ENCODE results near the gene CFAP45.

The CFAP45 gene

GRCh38 chr1:159896546-159896930 is 3.4 kb downstream of the CFAP45 start:
- no peaks in the 10 kb centered on the region for H3K9me3 ChIP-seq (ENCODE audit: control insufficient read depth, low read length)
- H3K4me1 ChIP-seq (ENCODE audit: control insufficient read depth, insufficient read depth, low read length, poor library complexity, severe bottlenecking): peaks cover 33% of the 10 kb centered on the region
- 77 to 100% methylated on average over 2 to 3 of the region's 3 CpGs for WGBS, 2 experiments (ENCODE audit: insufficient coverage in 2 of 2)
- no peak overlapping the region for H3K27ac ChIP-seq (ENCODE audit: low read depth, low read length, severe bottlenecking)
- no peak overlapping the region for H3K4me3 ChIP-seq (ENCODE audit: extremely low read depth, insufficient read depth, low read length, poor library complexity, severe bottlenecking)
- no peaks in the 10 kb centered on the region for H3K36me3 ChIP-seq (ENCODE audit: control insufficient read depth, insufficient read depth, low read length)

- Histone ChIP-seq H3K4me3 (ENCODE audit: extremely low read depth, insufficient read depth, low read length, poor library complexity, severe bottlenecking) (no peak overlapping the region), H3K9me3 (ENCODE audit: control insufficient read depth, low read length) (no peaks in the 10 kb centered on the region), H3K4me1 (ENCODE audit: control insufficient read depth, insufficient read depth, low read length, poor library complexity, severe bottlenecking) (peaks cover 32% of the 10 kb centered on the region), H3K36me3 (ENCODE audit: control insufficient read depth, insufficient read depth, low read length) (no peaks in the 10 kb centered on the region), H3K27ac (ENCODE audit: low read depth, low read length, severe bottlenecking) (no peak overlapping the region)
- 96% methylated on average over 2 to 4 of the region's 6 CpGs for WGBS, 2 experiments (ENCODE audit: insufficient coverage in 2 of 2)
Observed at GRCh38 chr1:159895836-159896545, 4.0 kb downstream of the CFAP45 start.

- no peaks in the 10 kb centered on the region for H3K9me3 ChIP-seq (ENCODE audit: control insufficient read depth, low read length)
- no peak overlapping the region for H3K4me3 ChIP-seq (ENCODE audit: extremely low read depth, insufficient read depth, low read length, poor library complexity, severe bottlenecking)
- no peaks in the 10 kb centered on the region for H3K36me3 ChIP-seq (ENCODE audit: control insufficient read depth, insufficient read depth, low read length)
- H3K4me1 ChIP-seq (ENCODE audit: control insufficient read depth, insufficient read depth, low read length, poor library complexity, severe bottlenecking): peaks cover 31% of the 10 kb centered on the region
- 100% methylated on average over 2 of the region's 3 CpGs for WGBS, 2 experiments (ENCODE audit: insufficient coverage in 2 of 2)
- no peak overlapping the region for H3K27ac ChIP-seq (ENCODE audit: low read depth, low read length, severe bottlenecking)
Observed at GRCh38 chr1:159895286-159895685, 4.7 kb downstream of the CFAP45 start.

- Histone ChIP-seq H3K4me1 (ENCODE audit: control insufficient read depth, insufficient read depth, low read length, poor library complexity, severe bottlenecking) (peaks cover 41% of the 10 kb centered on the region), H3K9me3 (ENCODE audit: control insufficient read depth, low read length) (no peaks in the 10 kb centered on the region), H3K4me3 (ENCODE audit: extremely low read depth, insufficient read depth, low read length, poor library complexity, severe bottlenecking) (no peak overlapping the region), H3K36me3 (ENCODE audit: control insufficient read depth, insufficient read depth, low read length) (no peaks in the 10 kb centered on the region), H3K27ac (ENCODE audit: low read depth, low read length, severe bottlenecking) (no peak overlapping the region)
- WGBS, 2 experiments (ENCODE audit: insufficient coverage in 2 of 2): 84 to 88% methylated on average over 5 of the region's 5 CpGs
Observed at GRCh38 chr1:159892944-159893343, 7.0 kb downstream of the CFAP45 start.

GRCh38 chr1:159891275-159892157 is 8.4 kb downstream of the CFAP45 start:
- H3K4me3 ChIP-seq (ENCODE audit: extremely low read depth, insufficient read depth, low read length, poor library complexity, severe bottlenecking): no peak overlapping the region
- no peak overlapping the region for H3K27ac ChIP-seq (ENCODE audit: low read depth, low read length, severe bottlenecking)
- 27 to 55% methylated on average over 3 to 5 of the region's 7 CpGs for WGBS, 2 experiments (ENCODE audit: insufficient coverage in 2 of 2)
- H3K9me3 ChIP-seq (ENCODE audit: control insufficient read depth, low read length): no peaks in the 10 kb centered on the region
- peaks cover 38% of the 10 kb centered on the region for H3K4me1 ChIP-seq (ENCODE audit: control insufficient read depth, insufficient read depth, low read length, poor library complexity, severe bottlenecking)
- peaks cover 3% of the 10 kb centered on the region for H3K36me3 ChIP-seq (ENCODE audit: control insufficient read depth, insufficient read depth, low read length)

- peaks cover 28% of the 10 kb centered on the region for H3K4me1 ChIP-seq (ENCODE audit: control insufficient read depth, insufficient read depth, low read length, poor library complexity, severe bottlenecking)
- H3K9me3 ChIP-seq (ENCODE audit: control insufficient read depth, low read length): no peaks in the 10 kb centered on the region
- WGBS, 2 experiments (ENCODE audit: insufficient coverage in 2 of 2): 92 to 100% methylated on average over 4 to 7 of the region's 8 CpGs
- H3K36me3 ChIP-seq (ENCODE audit: control insufficient read depth, insufficient read depth, low read length): peaks cover 3% of the 10 kb centered on the region
- H3K27ac ChIP-seq (ENCODE audit: low read depth, low read length, severe bottlenecking): peak overlapping the region; percentile 88
- H3K4me3 ChIP-seq (ENCODE audit: extremely low read depth, insufficient read depth, low read length, poor library complexity, severe bottlenecking): no peak overlapping the region
Observed at GRCh38 chr1:159890390-159890789, 9.6 kb downstream of the CFAP45 start.

- H3K4me3 ChIP-seq (ENCODE audit: extremely low read depth, insufficient read depth, low read length, poor library complexity, severe bottlenecking): no peak overlapping the region
- peaks cover 28% of the 10 kb centered on the region for H3K4me1 ChIP-seq (ENCODE audit: control insufficient read depth, insufficient read depth, low read length, poor library complexity, severe bottlenecking)
- no peaks in the 10 kb centered on the region for H3K9me3 ChIP-seq (ENCODE audit: control insufficient read depth, low read length)
- H3K27ac ChIP-seq (ENCODE audit: low read depth, low read length, severe bottlenecking): peak overlapping the region; percentile 88
- 70 to 83% methylated on average over 1 of the region's 2 CpGs for WGBS, 2 experiments (ENCODE audit: insufficient coverage in 2 of 2)
- peaks cover 3% of the 10 kb centered on the region for H3K36me3 ChIP-seq (ENCODE audit: control insufficient read depth, insufficient read depth, low read length)
Observed at GRCh38 chr1:159889821-159890252, 10.1 kb downstream of the CFAP45 start.

- peaks cover 26% of the 10 kb centered on the region for H3K4me1 ChIP-seq (ENCODE audit: control insufficient read depth, insufficient read depth, low read length, poor library complexity, severe bottlenecking)
- H3K4me3 ChIP-seq (ENCODE audit: extremely low read depth, insufficient read depth, low read length, poor library complexity, severe bottlenecking): no peak overlapping the region
- no peaks in the 10 kb centered on the region for H3K9me3 ChIP-seq (ENCODE audit: control insufficient read depth, low read length)
- 100% methylated on average over 1 to 2 of the region's 4 CpGs for WGBS, 2 experiments (ENCODE audit: insufficient coverage in 2 of 2)
- peak overlapping the region; percentile 88 for H3K27ac ChIP-seq (ENCODE audit: low read depth, low read length, severe bottlenecking)
- peaks cover 3% of the 10 kb centered on the region for H3K36me3 ChIP-seq (ENCODE audit: control insufficient read depth, insufficient read depth, low read length)
Observed at GRCh38 chr1:159889202-159889601, 10.8 kb downstream of the CFAP45 start.

- whole genome bisulfite sequencing, 2 experiments (ENCODE audit: insufficient coverage in 2 of 2): 83 to 86% methylated on average over 7 to 8 of the region's 8 CpGs
- H3K4me1 ChIP-seq (ENCODE audit: control insufficient read depth, insufficient read depth, low read length, poor library complexity, severe bottlenecking): peaks cover 19% of the 10 kb centered on the region
- H3K4me3 ChIP-seq (ENCODE audit: extremely low read depth, insufficient read depth, low read length, poor library complexity, severe bottlenecking): no peak overlapping the region
- peaks cover 7% of the 10 kb centered on the region for H3K36me3 ChIP-seq (ENCODE audit: control insufficient read depth, insufficient read depth, low read length)
- H3K27ac ChIP-seq (ENCODE audit: low read depth, low read length, severe bottlenecking): no peak overlapping the region
- H3K9me3 ChIP-seq (ENCODE audit: control insufficient read depth, low read length): no peaks in the 10 kb centered on the region
Observed at GRCh38 chr1:159884296-159884695, 15.7 kb downstream of the CFAP45 start.

- H3K4me3 ChIP-seq (ENCODE audit: extremely low read depth, insufficient read depth, low read length, poor library complexity, severe bottlenecking): no peak overlapping the region
- peaks cover 7% of the 10 kb centered on the region for H3K36me3 ChIP-seq (ENCODE audit: control insufficient read depth, insufficient read depth, low read length)
- peaks cover 15% of the 10 kb centered on the region for H3K4me1 ChIP-seq (ENCODE audit: control insufficient read depth, insufficient read depth, low read length, poor library complexity, severe bottlenecking)
- no peak overlapping the region for H3K27ac ChIP-seq (ENCODE audit: low read depth, low read length, severe bottlenecking)
- H3K9me3 ChIP-seq (ENCODE audit: control insufficient read depth, low read length): no peaks in the 10 kb centered on the region
- WGBS, 2 experiments (ENCODE audit: insufficient coverage in 2 of 2): 90 to 92% methylated on average over 4 of the region's 4 CpGs
Observed at GRCh38 chr1:159883134-159883533, 16.8 kb downstream of the CFAP45 start.

- 100% methylated on average over 2 of the region's 2 CpGs; no CpG with 5 or more reads in 1 of the 2 experiments for WGBS, 2 experiments (ENCODE audit: insufficient coverage in 2 of 2)
- H3K4me3 ChIP-seq (ENCODE audit: extremely low read depth, insufficient read depth, low read length, poor library complexity, severe bottlenecking): no peak overlapping the region
- H3K36me3 ChIP-seq (ENCODE audit: control insufficient read depth, insufficient read depth, low read length): peaks cover 7% of the 10 kb centered on the region
- H3K4me1 ChIP-seq (ENCODE audit: control insufficient read depth, insufficient read depth, low read length, poor library complexity, severe bottlenecking): peaks cover 15% of the 10 kb centered on the region
- H3K9me3 ChIP-seq (ENCODE audit: control insufficient read depth, low read length): no peaks in the 10 kb centered on the region
- H3K27ac ChIP-seq (ENCODE audit: low read depth, low read length, severe bottlenecking): no peak overlapping the region
Observed at GRCh38 chr1:159882527-159882862, 17.5 kb downstream of the CFAP45 start.

Measured in mesodermal cell (in vitro differentiated cells).